Transverse colon (tissue), 4 donors: Measurements from ENCODE around the gene RRBP1.

Experiments used
- EP300 ChIP-seq: sonication (generic); formaldehyde crosslinking; IDR thresholded peaks from one replicate; pipeline ENCODE4 v1.6.1; 2017; ENCODE audit warnings: antibody characterized with exemption, low read depth
- POLR2A ChIP-seq: fragments of 450-650 bp; IDR thresholded peaks from one replicate; pipeline ENCODE4 v1.6.1; 2016; ENCODE audit warnings: antibody characterized with exemption, mild to moderate bottlenecking, moderate library complexity
- POLR2AphosphoS5 ChIP-seq, 3 donors: sonication (generic); formaldehyde crosslinking; IDR thresholded peaks; one replicate each; pipeline ENCODE4 v1.6.1; 2016; ENCODE audit warnings: antibody characterized with exemption in 3 of 3
- TF ChIP-seq, protein P1 (sequence below), 5 experiments: fragments of 200-600 bp in 3 of 5; fragments of 450-650 bp in 2 of 5; sonication (generic) in 3 of 5; IDR thresholded peaks; 1 replicate in 2 of 5; 2 replicates in 3 of 5; pipeline ENCODE4 v1.5.1; 2016 to 2017; ENCODE audit warnings: antibody characterized with exemption in 5 of 5, inconsistent platforms in 3 of 5, mild to moderate bottlenecking in 2 of 5, moderate library complexity in 1 of 5

DNA sequence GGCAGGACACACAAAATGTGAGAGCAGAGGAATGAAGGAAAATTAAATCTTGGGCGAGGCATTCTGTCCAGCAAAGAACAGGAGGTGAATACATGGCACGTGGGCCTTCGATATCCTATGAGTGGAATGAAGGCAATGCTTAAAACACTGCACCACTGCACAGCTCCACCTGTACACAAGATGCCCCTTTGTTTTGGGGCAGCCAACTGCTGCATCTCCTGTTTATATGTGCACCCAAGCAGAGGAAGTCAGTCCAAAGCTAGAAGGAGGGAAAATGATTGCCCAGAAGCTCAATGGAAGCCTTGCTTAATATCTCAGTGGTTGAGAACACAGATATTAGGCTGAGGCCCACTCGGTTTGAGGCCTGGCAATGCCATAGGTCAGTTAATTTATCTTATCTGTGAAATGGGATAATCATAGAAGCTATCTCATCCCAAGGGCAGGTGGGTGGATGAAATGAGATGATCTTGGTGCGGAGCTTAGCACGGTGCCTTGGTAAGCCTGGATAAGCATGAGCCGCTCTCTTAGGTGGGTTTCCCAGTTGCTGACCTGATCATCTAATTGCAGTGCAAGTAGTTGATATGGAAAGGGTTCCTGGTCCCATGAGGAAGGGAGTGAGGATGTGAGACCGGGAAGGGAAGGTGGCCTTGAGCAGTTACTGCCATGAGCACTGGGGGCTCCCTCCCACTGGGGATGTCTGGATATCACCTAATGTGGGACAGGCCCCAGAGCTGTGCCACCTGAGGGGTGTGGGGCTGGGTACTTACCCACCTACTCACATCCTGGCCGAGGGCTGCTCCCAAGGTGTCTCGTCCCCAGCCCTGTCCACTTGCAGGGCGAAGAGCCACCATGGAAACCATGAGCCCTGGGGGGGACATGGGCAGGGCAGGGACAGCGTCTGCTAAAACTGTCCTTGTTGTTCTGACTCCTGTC lies 27.6 kb upstream of the RRBP1 start:
- TF ChIP-seq POLR2A: no peak
- TF ChIP-seq, protein P1, sequence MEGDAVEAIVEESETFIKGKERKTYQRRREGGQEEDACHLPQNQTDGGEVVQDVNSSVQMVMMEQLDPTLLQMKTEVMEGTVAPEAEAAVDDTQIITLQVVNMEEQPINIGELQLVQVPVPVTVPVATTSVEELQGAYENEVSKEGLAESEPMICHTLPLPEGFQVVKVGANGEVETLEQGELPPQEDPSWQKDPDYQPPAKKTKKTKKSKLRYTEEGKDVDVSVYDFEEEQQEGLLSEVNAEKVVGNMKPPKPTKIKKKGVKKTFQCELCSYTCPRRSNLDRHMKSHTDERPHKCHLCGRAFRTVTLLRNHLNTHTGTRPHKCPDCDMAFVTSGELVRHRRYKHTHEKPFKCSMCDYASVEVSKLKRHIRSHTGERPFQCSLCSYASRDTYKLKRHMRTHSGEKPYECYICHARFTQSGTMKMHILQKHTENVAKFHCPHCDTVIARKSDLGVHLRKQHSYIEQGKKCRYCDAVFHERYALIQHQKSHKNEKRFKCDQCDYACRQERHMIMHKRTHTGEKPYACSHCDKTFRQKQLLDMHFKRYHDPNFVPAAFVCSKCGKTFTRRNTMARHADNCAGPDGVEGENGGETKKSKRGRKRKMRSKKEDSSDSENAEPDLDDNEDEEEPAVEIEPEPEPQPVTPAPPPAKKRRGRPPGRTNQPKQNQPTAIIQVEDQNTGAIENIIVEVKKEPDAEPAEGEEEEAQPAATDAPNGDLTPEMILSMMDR (IDR thresholded peaks at IDR 0.05): no peak
- no peak for TF ChIP-seq POLR2AphosphoS5 (IDR thresholded peaks at IDR 0.05)
- TF ChIP-seq EP300: no peak
